ENCODE data around the gene DLGAP3. TPM values are rescaled to one million over a fixed set of nuclear protein-coding genes. Genes with fewer than 3 reads are reported as not detected.

Gene DLGAP3
- total and polyA plus RNA-seq, 2 of the 13 experiments (the other 11 are each of a cell fraction or from before 2014, with no cell fraction given): 0.03 to 0.04 TPM

DNA sequence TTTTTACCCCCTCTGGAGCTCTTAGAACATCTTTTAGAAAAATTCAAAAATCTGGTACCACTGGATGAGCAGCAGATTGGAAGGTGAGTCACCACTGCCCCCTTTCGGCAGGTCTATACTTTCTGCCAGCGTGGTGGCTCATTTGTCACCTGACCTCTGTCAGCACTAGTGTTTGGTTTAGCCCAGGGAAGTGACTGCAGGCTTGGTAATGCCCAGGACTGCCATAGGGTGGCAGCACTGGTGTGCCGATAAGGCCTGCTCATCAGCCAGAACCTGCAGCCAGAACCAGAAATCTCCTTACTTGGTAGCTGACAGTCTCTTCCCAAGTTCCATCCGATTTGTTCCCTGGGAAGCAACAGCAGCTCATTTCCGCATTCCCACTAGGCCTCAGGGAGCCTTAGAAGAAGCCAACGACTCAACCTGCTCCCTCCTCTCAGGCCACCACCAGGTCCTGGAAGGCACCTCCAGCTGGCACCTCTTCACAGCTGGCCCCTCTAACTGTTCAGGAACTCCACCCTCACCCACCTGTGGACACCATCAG is 76.7 kb downstream of the DLGAP3 start (continued):
- TF ChIP-seq SPEN (CRISPR knock-in tag; IDR thresholded peaks at IDR 0.05; ENCODE audit: low read depth): 0 out of 2 replicates have a peak, but pooled peaks have one; percentile 46
- TF ChIP-seq, protein P1, sequence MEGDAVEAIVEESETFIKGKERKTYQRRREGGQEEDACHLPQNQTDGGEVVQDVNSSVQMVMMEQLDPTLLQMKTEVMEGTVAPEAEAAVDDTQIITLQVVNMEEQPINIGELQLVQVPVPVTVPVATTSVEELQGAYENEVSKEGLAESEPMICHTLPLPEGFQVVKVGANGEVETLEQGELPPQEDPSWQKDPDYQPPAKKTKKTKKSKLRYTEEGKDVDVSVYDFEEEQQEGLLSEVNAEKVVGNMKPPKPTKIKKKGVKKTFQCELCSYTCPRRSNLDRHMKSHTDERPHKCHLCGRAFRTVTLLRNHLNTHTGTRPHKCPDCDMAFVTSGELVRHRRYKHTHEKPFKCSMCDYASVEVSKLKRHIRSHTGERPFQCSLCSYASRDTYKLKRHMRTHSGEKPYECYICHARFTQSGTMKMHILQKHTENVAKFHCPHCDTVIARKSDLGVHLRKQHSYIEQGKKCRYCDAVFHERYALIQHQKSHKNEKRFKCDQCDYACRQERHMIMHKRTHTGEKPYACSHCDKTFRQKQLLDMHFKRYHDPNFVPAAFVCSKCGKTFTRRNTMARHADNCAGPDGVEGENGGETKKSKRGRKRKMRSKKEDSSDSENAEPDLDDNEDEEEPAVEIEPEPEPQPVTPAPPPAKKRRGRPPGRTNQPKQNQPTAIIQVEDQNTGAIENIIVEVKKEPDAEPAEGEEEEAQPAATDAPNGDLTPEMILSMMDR (CRISPR knock-in tag; IDR thresholded peaks at IDR 0.05): peak; percentile 99
- TF ChIP-seq, protein P2, sequence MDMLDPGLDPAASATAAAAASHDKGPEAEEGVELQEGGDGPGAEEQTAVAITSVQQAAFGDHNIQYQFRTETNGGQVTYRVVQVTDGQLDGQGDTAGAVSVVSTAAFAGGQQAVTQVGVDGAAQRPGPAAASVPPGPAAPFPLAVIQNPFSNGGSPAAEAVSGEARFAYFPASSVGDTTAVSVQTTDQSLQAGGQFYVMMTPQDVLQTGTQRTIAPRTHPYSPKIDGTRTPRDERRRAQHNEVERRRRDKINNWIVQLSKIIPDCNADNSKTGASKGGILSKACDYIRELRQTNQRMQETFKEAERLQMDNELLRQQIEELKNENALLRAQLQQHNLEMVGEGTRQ (IDR thresholded peaks at IDR 0.05; ENCODE audit: low read depth, low read length): peak; percentile 78
- TF ChIP-seq, protein P2 (CRISPR knock-in tag; IDR thresholded peaks at IDR 0.05; ENCODE audit: borderline replicate concordance): peak; percentile 83; the same call in 1 of the 2 replicates
- peak; percentile 61 for TF ChIP-seq ZFP36 (IDR thresholded peaks at IDR 0.05; ENCODE audit: borderline replicate concordance, low read depth, low read length, partially characterized antibody)
- TF ChIP-seq, protein P3, sequence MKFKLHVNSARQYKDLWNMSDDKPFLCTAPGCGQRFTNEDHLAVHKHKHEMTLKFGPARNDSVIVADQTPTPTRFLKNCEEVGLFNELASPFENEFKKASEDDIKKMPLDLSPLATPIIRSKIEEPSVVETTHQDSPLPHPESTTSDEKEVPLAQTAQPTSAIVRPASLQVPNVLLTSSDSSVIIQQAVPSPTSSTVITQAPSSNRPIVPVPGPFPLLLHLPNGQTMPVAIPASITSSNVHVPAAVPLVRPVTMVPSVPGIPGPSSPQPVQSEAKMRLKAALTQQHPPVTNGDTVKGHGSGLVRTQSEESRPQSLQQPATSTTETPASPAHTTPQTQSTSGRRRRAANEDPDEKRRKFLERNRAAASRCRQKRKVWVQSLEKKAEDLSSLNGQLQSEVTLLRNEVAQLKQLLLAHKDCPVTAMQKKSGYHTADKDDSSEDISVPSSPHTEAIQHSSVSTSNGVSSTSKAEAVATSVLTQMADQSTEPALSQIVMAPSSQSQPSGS (CRISPR knock-in tag; IDR thresholded peaks at IDR 0.05): peak; percentile 57; the same call in 1 of the 2 replicates
- no peak for TF ChIP-seq ZNF792 (CRISPR knock-in tag; IDR thresholded peaks at IDR 0.05)
- TF ChIP-seq, protein P4, sequence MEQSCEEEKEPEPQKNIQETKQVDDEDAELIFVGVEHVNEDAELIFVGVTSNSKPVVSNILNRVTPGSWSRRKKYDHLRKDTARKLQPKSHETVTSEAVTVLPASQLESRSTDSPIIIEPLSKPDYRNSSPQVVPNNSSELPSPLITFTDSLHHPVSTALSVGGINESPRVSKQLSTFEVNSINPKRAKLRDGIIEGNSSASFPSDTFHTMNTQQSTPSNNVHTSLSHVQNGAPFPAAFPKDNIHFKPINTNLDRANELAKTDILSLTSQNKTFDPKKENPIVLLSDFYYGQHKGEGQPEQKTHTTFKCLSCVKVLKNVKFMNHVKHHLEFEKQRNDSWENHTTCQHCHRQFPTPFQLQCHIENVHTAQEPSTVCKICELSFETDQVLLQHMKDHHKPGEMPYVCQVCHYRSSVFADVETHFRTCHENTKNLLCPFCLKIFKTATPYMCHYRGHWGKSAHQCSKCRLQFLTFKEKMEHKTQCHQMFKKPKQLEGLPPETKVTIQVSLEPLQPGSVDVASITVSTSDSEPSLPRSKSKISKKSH (CRISPR knock-in tag; IDR thresholded peaks at IDR 0.05; ENCODE audit: borderline replicate concordance): 0 out of 2 replicates have a peak, but pooled peaks have one; percentile 33
- TF ChIP-seq, protein P5, sequence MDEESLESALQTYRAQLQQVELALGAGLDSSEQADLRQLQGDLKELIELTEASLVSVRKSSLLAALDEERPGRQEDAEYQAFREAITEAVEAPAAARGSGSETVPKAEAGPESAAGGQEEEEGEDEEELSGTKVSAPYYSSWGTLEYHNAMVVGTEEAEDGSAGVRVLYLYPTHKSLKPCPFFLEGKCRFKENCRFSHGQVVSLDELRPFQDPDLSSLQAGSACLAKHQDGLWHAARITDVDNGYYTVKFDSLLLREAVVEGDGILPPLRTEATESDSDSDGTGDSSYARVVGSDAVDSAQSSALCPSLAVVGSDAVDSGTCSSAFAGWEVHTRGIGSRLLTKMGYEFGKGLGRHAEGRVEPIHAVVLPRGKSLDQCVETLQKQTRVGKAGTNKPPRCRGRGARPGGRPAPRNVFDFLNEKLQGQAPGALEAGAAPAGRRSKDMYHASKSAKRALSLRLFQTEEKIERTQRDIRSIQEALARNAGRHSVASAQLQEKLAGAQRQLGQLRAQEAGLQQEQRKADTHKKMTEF (CRISPR knock-in tag; IDR thresholded peaks at IDR 0.05): peak; percentile 53; the same call in 1 of the 2 replicates
- TF ChIP-seq, protein P6, sequence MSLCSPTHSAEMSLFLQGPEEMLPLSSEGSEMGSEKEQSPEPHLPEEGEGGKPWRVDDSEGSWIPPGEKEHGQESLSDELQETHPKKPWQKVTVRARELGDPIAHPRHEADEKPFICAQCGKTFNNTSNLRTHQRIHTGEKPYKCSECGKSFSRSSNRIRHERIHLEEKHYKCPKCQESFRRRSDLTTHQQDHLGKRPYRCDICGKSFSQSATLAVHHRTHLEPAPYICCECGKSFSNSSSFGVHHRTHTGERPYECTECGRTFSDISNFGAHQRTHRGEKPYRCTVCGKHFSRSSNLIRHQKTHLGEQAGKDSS (CRISPR knock-in tag; IDR thresholded peaks at IDR 0.05; ENCODE audit: borderline replicate concordance, low read depth): peak; percentile 58; the same call in 1 of the 2 replicates
- TF ChIP-seq TAF15 (IDR thresholded peaks at IDR 0.05; ENCODE audit: low read depth, low read length, poor library complexity, severe bottlenecking): no peak
- 0 out of 2 replicates have a peak, but pooled peaks have one; percentile 20 for TF ChIP-seq MED1 (CRISPR knock-in tag; IDR thresholded peaks at IDR 0.05)
- peak; percentile 37; the same call in 1 of the 2 replicates for TF ChIP-seq YEATS2 (CRISPR knock-in tag; IDR thresholded peaks at IDR 0.05; ENCODE audit: borderline replicate concordance)
- TF ChIP-seq, protein P7, sequence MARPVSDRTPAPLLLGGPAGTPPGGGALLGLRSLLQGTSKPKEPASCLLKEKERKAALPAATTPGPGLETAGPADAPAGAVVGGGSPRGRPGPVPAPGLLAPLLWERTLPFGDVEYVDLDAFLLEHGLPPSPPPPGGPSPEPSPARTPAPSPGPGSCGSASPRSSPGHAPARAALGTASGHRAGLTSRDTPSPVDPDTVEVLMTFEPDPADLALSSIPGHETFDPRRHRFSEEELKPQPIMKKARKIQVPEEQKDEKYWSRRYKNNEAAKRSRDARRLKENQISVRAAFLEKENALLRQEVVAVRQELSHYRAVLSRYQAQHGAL (CRISPR knock-in tag; IDR thresholded peaks at IDR 0.05; ENCODE audit: not compliant biosample characterization): no peak
- TF ChIP-seq, protein P8, sequence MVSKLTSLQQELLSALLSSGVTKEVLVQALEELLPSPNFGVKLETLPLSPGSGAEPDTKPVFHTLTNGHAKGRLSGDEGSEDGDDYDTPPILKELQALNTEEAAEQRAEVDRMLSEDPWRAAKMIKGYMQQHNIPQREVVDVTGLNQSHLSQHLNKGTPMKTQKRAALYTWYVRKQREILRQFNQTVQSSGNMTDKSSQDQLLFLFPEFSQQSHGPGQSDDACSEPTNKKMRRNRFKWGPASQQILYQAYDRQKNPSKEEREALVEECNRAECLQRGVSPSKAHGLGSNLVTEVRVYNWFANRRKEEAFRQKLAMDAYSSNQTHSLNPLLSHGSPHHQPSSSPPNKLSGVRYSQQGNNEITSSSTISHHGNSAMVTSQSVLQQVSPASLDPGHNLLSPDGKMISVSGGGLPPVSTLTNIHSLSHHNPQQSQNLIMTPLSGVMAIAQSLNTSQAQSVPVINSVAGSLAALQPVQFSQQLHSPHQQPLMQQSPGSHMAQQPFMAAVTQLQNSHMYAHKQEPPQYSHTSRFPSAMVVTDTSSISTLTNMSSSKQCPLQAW (CRISPR knock-in tag; IDR thresholded peaks at IDR 0.05): 0 out of 2 replicates have a peak, but pooled peaks have one; percentile 19

All from HepG2 (cell line).